Stimulated activated CD4-positive, alpha-beta T cell treated with anti-CD3 and anti-CD28 coated beads, TNF-alpha, amount 100 ng/mL, for 24 hours (primary cell): ENCODE measurements around the gene IST1.
"Not testable (repeated sequence)": the region's sequence is repeated elsewhere in the genome, so short reads cannot be mapped to it uniquely, and the experiment has no call there.

Experiments used
- DNase-seq, 3 experiments: peaks; one replicate each; pipeline ENCODE4 v3.0.0-alpha.2; 2020; ENCODE audit warnings: low read depth in 3 of 3

The IST1 gene

DNA sequence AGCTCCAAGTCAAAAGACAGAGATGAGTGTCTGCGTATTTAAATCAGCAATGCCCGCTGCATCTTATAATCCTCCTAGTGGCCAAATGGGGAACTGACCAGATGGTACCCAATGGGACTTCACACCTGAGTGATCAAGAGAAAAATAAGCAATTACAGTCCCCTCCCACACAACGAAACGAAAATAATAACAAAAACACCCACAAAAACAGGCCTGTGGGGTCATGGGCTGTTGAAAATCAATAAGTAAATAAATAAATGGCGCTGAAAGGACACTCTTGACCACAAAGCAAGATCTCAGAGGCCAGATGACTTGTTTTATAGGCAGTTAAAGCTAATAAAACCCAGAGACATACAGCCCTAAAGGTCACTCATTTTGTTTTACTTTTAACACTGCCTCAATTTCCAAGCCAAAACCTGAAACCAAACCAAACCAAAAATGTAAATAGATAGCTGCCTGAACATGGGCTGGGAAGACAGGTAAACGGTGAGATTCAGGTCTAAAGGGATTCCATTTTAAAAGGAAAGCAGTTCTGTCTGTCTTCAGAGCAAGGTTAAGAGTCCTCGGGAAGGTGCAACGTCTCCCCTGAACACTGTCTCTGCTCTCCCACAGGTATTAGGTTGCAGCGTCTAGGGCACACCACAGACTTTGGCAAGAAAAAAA is 12.7 kb upstream of the IST1 start:
- DNase-seq, result peak; percentile 53 to 73 (median 58)

DNA sequence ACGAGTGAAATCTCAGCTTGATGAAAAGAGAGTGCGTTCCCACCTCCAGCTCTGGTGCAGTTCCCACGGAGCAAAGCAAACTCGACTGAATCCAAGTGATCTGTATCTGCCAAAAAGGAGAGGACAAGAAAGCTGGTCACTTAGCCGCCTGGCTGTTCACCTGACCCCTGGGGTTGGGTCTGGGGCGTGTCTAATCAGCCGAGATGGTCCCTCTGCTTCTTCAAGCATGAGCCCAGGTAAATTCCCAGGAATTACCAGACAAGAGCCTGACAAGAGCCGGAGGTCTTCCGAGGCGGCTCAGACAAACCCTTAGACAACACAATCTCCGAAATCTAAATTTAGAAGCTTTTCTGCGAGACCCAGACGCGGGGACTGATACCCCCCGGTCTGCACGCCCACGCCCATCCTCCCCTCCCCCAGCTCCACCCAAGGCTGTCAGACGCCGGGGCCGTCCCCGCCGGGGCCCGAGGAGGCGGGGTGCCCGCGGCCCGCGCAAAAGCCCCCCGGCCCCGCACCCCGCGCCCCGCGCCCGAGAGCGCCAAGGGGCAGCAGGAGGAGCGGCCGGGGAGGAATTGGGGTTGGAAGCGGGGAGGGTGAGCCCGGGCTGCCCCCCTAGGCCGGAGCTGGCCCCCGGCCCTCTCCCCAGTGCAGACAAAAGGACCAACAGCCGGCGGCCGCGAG is 12.0 kb upstream of the IST1 start:
- DNase-seq, result peak in 2 of 3 experiments; percentile 26 to 51

DNA sequence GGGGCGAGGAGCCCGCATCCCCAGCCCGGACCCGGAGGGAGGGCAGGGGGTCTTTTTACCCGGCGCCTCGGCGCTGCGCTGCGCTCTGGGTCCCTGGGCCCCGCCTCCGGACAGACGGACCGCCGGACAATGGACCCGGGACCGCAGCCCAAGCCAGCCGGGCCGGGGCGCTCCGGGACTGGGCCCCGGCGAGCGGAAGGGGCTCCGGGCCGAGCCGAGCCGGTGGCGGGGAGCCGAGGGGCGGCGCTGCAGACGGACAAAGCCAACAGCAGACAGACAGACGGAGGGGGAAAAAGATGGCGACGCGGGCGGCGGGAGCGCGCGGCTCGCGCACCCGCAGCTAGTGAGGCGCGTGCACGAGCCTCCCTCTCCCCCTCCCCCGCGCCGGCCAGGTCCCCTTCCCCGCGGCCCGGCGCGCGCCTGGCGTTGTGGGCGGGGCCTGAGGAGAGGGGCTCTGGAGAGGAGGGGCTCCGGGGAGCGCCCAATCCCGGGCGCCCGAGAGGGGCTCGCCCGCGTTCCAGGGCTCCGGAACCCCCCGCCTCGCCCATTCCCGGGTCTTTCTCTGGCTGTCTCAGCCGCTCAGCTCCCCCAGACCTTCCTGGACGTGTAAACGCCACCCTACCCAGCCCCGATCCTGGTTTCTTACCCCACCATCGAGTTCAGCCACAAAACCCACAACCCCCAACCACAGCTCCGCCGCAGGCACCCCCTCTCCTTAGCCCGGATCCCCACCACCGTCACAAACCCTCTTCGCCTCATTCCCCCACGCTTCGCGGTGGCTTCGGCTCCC is 11.3 kb upstream of the IST1 start, which contains the start of gene ZNF821:
Gene ZNF821 (minus strand): TSS at position 334 of the 790 bp plus-strand sequence. CDS start 4,236 bp downstream, outside the sequence.
- DNase-seq, result peak; percentile 27 to 71 (median 55)

DNA sequence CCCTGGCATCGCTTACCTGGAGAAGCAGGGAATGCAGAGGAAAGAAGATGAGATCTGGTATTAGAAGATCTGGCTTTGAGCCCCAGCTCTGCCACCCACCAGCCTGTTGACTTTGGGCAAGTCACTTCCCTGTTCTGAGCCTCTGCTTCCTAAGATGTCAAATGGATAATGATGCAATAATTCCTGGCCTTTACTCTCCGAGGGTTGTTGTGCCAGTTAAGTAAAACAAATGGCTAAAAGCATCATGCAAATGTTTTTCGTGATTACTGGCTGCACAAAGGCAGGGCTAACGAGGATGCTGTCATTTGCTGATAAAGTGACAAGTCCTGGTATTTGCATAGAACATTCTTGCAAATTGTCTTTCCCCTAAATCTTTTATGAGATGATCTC is 10.1 kb upstream of the IST1 start:
- no peak for DNase-seq

- DNase-seq, result no peak
Observed at GRCh38 chr16:71889147-71889546, 6.2 kb upstream of the IST1 start.

DNA sequence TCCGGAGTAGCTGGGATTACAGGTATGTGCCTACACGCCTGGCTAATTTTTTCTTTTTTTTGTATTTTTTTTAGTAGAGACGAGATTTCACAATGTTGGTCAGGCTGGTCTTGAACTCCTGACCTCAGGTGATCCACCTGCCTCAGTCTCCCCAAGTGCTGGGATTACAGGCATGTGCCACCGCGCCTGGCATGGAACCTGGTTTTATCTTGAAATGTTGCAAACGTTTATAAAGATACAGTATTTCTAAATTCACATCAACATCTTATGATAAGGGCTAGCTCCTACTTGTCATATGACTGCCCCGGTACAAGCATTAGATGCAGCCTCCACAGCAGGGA is 1.5 kb upstream of the IST1 start:
- DNase-seq, result no peak

- peak in 1 of 3 experiments; percentile 30 for DNase-seq
Observed at GRCh38 chr16:71894229-71894920, 956 bp upstream of the IST1 start.

DNA sequence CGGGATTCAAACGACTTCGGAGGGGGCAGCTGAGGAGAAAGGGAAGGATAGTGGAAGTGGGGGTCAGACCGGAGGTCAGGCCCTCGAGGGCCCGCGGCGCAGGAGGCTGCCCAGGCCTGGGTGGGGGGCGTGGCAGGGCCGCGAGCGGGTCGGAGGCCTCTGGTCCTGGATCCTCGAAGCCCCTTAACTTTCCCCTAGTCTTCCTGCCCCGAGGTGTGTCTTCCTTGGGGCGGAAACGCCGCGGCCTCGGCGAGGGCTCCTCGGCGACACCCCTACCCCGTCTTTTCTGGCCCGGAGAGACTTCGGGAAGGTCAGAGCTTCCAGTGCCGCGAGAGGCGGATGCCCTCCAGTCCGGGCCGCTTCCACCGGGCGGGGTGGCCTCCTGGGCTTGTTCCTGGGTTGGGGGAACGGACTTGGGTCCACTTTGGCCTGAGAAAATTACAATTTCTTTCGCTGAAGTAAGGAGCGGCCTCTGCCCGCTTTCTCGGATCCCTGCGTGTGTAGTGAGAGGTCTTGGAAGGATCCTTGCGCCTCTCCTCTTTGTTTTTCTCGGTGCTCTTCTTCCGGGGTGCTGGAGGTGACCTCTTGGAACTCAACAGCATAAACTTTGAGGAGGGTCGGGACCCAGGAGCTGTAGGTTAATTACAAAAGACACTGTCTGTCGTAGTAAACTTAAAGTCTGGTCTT is 491 bp downstream of the IST1 start:
- DNase-seq, result no peak

- no peak for DNase-seq
Observed at GRCh38 chr16:71896764-71897368, 1.5 kb downstream of the IST1 start.

DNA sequence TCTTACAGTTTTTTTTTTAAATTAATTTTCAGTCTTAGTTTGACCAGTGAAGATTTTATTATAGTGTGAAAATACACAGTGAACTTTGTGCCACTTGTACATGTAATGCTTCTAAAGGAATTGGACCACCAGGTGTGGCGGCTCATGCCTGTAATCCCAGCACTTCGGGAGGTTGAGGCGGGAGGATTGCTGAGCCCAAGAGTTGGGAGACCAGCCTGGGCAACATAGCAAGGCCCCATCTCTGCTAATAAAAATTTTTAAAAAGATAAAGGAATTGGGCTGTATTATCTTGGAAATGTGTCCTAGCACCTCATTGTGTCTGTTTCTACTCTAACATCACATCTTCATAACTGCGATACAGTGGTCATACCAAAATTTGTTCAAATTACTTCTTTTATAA is 3.8 kb downstream of the IST1 start:
- DNase-seq, result no peak

GRCh38 chr16:71902656-71903365 is 7.5 kb downstream of the IST1 start:
- DNase-seq, result no peak

- DNase-seq, result no peak
Observed at GRCh38 chr16:71903608-71904007, 8.3 kb downstream of the IST1 start.

DNA sequence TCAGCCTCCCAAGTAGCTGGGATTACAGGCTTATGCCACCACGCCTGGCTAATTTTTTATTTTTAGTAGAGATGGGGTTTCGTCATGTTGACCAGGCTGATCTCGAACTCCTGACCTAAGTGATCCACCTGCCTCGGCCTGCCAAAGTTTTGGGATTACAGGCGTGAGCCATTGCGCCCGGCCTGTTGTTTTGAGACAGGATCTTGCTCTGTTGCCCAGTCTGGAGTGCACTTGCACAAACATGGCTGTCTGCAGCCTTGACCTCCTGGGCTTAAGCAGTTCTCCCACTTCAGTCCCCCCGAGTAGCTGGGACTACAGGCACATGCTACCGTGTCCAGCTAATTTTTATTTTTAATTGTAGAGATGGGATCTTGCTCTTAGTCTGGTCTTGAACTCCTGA is 8.9 kb downstream of the IST1 start:
- DNase-seq, result no peak

DNA sequence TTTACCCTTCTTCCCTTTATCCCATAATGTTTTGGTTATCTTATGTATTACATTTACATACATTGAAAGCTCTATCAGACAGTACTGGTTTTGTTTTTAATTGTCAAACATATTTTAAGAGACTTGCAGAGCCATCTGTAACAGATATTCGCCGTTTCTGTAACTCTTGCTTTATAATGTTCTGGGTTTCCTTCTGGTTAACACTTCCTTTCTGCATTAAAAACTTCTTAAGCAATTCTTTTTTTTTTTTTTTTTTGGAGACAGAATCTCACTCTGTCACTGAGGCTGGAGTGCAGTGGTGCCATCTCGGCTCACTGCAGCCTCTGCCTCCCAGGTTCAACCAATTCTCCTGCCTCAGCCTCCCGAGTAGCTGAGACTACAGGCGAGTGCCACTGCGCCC is 10.4 kb downstream of the IST1 start:
- not testable (repeated sequence) for DNase-seq

DNA sequence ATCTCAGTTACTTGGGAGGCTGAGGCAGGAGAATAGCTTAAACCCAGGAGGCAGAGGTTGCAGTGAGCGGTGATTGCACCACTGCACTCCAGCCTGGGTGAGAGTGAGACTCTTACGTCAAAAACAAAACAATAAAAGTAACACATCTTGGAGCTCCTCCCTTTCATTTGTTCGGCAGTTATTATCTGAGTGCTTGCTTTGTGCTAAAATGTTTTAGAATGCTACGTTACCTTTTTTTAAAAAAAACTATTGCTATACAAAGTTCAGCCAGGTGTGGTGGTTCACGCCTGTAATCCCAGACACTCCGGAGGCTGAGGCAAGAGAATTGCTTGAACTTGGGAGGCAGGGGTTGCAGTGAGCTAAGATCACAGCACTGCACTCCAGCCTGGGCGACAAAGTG is 15.8 kb downstream of the IST1 start:
- no peak for DNase-seq

- no peak for DNase-seq
Observed at GRCh38 chr16:71912534-71913275, 17.4 kb downstream of the IST1 start.

DNA sequence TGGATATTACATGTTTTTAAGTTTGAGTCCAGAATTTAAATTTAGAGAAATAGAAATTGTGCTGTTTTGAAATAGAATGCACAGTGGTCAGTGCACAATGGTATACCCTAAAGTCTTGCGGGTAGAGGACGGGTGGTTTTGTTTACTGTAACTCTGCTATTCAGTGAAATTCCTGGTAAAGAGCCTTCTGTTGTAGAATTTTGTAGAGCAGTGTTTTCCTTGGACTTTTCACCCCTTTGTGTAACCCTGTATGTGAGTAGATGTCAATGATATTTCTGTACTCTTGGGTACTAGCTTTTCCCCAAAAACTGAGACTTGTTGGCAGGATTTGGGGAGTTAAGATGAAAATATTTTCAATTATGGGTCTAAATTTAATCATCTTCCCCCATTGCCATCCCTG is 19.5 kb downstream of the IST1 start:
- no peak for DNase-seq

DNA sequence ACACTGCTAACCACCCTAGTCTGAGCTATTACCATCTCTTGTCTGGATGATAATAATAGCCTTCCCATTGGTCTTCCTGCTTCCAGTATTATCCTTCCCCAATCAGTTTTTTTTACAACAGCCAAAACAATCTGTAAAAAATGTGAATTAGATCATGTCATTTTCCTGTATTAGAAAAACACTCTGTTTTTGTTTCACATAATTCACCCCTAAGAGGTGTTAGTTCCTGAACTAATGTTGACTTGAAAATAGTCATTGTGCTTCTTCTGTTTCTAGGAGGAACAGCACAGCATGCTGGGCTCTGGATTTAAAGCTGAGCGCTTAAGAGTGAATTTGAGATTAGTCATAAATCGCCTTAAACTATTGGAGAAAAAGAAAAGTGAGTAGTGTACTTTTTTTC is 20.0 kb downstream of the IST1 start:
- no peak for DNase-seq

DNA sequence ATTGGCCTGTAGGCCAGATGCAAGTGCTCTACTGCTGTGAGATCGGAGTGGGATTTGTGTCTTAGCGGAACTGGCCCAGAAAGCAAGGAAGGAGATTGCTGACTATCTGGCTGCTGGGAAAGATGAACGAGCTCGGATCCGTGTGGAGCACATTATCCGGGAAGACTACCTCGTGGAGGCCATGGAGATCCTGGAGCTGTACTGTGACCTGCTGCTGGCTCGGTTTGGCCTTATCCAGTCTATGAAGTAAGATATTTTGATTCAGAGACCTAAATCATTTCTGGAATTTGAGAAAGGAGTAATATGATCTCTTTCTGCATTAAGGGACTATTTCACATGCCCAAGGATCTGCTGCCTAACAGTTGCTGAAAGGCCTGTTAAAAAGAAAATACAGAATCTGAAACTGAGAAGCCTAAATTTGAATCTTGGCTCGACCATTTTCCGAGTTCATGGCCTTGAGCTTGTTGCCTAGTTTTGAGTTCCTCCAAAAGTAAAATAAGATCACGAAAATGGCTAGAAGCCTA is 21.1 kb downstream of the IST1 start:
- DNase-seq, result no peak

DNA sequence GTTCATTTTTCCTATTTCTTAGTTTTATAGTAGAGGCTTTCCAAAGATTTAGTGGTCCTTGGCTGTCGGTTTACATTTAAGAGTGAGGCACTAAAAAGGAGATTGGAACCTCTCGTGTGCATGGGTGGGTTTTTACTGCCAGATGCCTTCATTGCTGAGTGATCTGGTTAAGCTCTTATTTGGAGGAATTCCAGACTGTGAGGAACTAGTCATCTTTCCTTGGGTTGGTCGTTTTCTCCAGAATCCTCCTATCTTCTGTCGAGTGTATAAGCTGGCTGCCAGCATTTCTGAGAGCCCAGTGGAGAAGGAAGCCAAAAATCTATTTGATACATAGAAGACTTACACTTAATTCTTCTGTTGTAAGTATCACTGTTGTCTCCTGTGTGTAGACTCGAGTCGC is 22.6 kb downstream of the IST1 start:
- DNase-seq, result no peak
